Esophagus squamous epithelium (tissue), 4 donors: ENCODE results near the gene ADAMTS2.

Experiments
- CTCF ChIP-seq, 6 experiments: fragments of 450-650 bp in 4 of 6; fragments of 200-600 bp in 2 of 6; sonication (generic) in 2 of 6; IDR thresholded peaks; one replicate each; pipeline ENCODE4 v1.5.1; 2016 to 2019; ENCODE audit warnings: antibody characterized with exemption in 6 of 6, mild to moderate bottlenecking in 4 of 6, moderate library complexity in 4 of 6
- POLR2A ChIP-seq, 4 donors: fragments of 450-650 bp; IDR thresholded peaks; one replicate each; pipeline ENCODE4 v1.6.1; 2017; ENCODE audit warnings: antibody characterized with exemption in 4 of 4, mild to moderate bottlenecking in 4 of 4, moderate library complexity in 3 of 4

GRCh38 chr5:179233909-179234562 is 111.2 kb downstream of the ADAMTS2 start:
- TF ChIP-seq CTCF (IDR thresholded peaks at IDR 0.05) (no peak), POLR2A (IDR thresholded peaks at IDR 0.05) (no peak)
